Endothelial cell of umbilical vein (primary cell): ENCODE measurements around the gene OR51G2. TPM values are rescaled to one million over a fixed set of nuclear protein-coding genes. Genes with fewer than 3 reads are reported as not detected.

Experiments used
- BruUV-seq: library from RNA; stranded (reverse); fragments of 400-500 nt; replicated peaks from 2 replicates; lab custom pipeline; 2021; lab: Mats Ljungman, UMichigan
- CTCF ChIA-PET: fragments of 300-600, 350-600 bp; sonication (Branson Sonifier 250); formaldehyde crosslinking; loops from one replicate; lab custom pipeline; 2021; ENCODE audit warnings: antibody characterized with exemption, inconsistent platforms; lab: Charles Lee
- POLR2A ChIA-PET: fragments of 300-600, 350-600 bp; sonication (Branson Sonifier 250); formaldehyde crosslinking; loops from one replicate; lab custom pipeline; 2021; ENCODE audit warnings: antibody characterized with exemption, inconsistent platforms; lab: Charles Lee
- DNase-seq: peaks from one replicate; pipeline ENCODE4 v3.0.0-alpha.2; 2011; ENCODE audit warnings: low read depth, low spot score
- FAIRE-seq: peaks from 2 replicates; lab custom pipeline; 2011; peaks lifted over from hg19 to GRCh38; lab: Jason Lieb, UNC
- H2AFZ ChIP-seq: 2 replicates; pipeline ENCODE4 v1.6.0; 2012; ENCODE audit warnings: low read depth, low read length, control low read depth, inconsistent platforms
- H3K27ac ChIP-seq: 2 replicates; pipeline ENCODE4 v1.5.1; 2011; ENCODE audit warnings: low read depth, mild to moderate bottlenecking, control low read depth, low read length, moderate library complexity; ENCODE audit not compliant: insufficient read depth
- H3K27me3 ChIP-seq, 2 experiments: 2 replicates each; pipeline versions ENCODE4 v1.6.0 to v1.6.1; 2011; ENCODE audit warnings: low read length in 2 of 2, mixed read lengths in 1 of 2; ENCODE audit not compliant: control insufficient read depth in 2 of 2, insufficient read depth in 2 of 2
- H3K36me3 ChIP-seq, 2 experiments: 2 replicates in 1 of 2; 3 replicates in 1 of 2; pipeline ENCODE4 v1.5.1; 2011; ENCODE audit warnings: low read length in 2 of 2, mild to moderate bottlenecking in 1 of 2, moderate library complexity in 1 of 2; ENCODE audit not compliant: control insufficient read depth in 2 of 2, insufficient read depth in 2 of 2; ENCODE audit errors: extremely low read depth in 1 of 2
- H3K4me1 ChIP-seq: 3 replicates; pipeline ENCODE4 v1.5.1; 2011; ENCODE audit warnings: mild to moderate bottlenecking, low read length; ENCODE audit not compliant: control insufficient read depth, insufficient read depth; ENCODE audit errors: extremely low read depth
- H3K4me2 ChIP-seq: 2 replicates; pipeline ENCODE4 v1.6.1; 2011; ENCODE audit warnings: low read length, control low read depth, mixed read lengths; ENCODE audit not compliant: insufficient read depth
- H3K4me3 ChIP-seq, 3 experiments: fragments of 200-600 bp in 1 of 3; sonication (generic), shearing (Covaris generic) in 1 of 3; replicated peaks in 1 of 3; 2 replicates each; pipeline ENCODE4 v1.5.1; 2011 to 2016; ENCODE audit warnings: control low read depth in 3 of 3, low read length in 3 of 3, mild to moderate bottlenecking in 2 of 3, inconsistent platforms in 1 of 3, low read depth in 1 of 3, moderate library complexity in 1 of 3; ENCODE audit not compliant: insufficient read depth in 1 of 3
- H3K79me2 ChIP-seq: 2 replicates; pipeline ENCODE4 v1.6.0; 2012; ENCODE audit warnings: low read length, inconsistent platforms; ENCODE audit not compliant: control insufficient read depth, insufficient read depth
- H3K9ac ChIP-seq: replicated peaks from 2 replicates; pipeline ENCODE3; 2011; ENCODE audit warnings: low read length, control low read depth; ENCODE audit not compliant: insufficient read depth; ENCODE audit errors: extremely low read depth
- H3K9me1 ChIP-seq: replicated peaks from 3 replicates; pipeline ENCODE4 v1.6.0; 2011; ENCODE audit warnings: mild to moderate bottlenecking, low read length; ENCODE audit not compliant: control insufficient read depth, insufficient read depth; ENCODE audit errors: extremely low read depth
- H3K9me3 ChIP-seq: replicated peaks from 2 replicates; pipeline ENCODE4 v1.5.1; 2012; ENCODE audit warnings: low read length, inconsistent platforms; ENCODE audit not compliant: control insufficient read depth, insufficient read depth
- H4K20me1 ChIP-seq: replicated peaks from 2 replicates; pipeline ENCODE3; 2011; ENCODE audit warnings: mild to moderate bottlenecking, low read length; ENCODE audit not compliant: control insufficient read depth, insufficient read depth; ENCODE audit errors: extremely low read depth
- EZH2 ChIP-seq: IDR thresholded peaks from 2 replicates; pipeline ENCODE4 v1.6.1; 2012; ENCODE audit warnings: borderline replicate concordance, low read depth, mild to moderate bottlenecking, moderate library complexity, low read length, inconsistent platforms; ENCODE audit not compliant: severe bottlenecking
- FOS ChIP-seq: IDR thresholded peaks from 2 replicates; pipeline ENCODE4 v1.6.1; 2011; ENCODE audit warnings: mild to moderate bottlenecking, low read length, moderate library complexity, borderline replicate concordance; ENCODE audit not compliant: insufficient read depth
- GATA2 ChIP-seq: IDR thresholded peaks from 2 replicates; pipeline ENCODE4 v1.7.0; 2011; ENCODE audit warnings: low read depth, mild to moderate bottlenecking, moderate library complexity, mixed read lengths, low read length; ENCODE audit not compliant: insufficient read length, insufficient read depth
- JUN ChIP-seq: IDR thresholded peaks from 2 replicates; pipeline ENCODE4 v1.6.1; 2011; ENCODE audit warnings: borderline replicate concordance, low read depth; ENCODE audit not compliant: insufficient read length, insufficient read depth
- MYC ChIP-seq: IDR thresholded peaks from one replicate; pipeline ENCODE4 v1.6.1; 2011; ENCODE audit warnings: mild to moderate bottlenecking, low read depth, low read length
- POLR2A ChIP-seq: IDR thresholded peaks from 2 replicates; pipeline ENCODE4 v1.6.1; 2012; ENCODE audit warnings: low read depth, mild to moderate bottlenecking, control low read depth, low read length
- dilution Hi-C: fragments of 300-500 bp; cut with MboI; formaldehyde crosslinking; loops from one replicate; pipeline ENCODE4 v1.15.0; 2019; ENCODE audit warnings: low sequenced_read_pairs; ENCODE audit not compliant: extremely low pct_ligation_motif_present
- intact Hi-C: fragments of 100-400 bp; cut with micrococcal nuclease; formaldehyde crosslinking; loops from one replicate; pipeline ENCODE4 v1.10.0; 2022
- polyA plus RNA-seq, 4 experiments: library from polyadenylated mRNA; depleted of rRNA in 3 of 4; stranded (reverse) in 3 of 4; unstranded in 1 of 4; fragments of >200 nt; gene quantifications; 2 replicates each; pipeline versions ENCODE4 v1.2.1 to v1.2.3, GENCODE V29; 2011 to 2012; ENCODE audit warnings: missing spikeins in 1 of 4
- total RNA-seq: library from RNA; stranded (reverse); gene quantifications from 2 replicates; pipeline ENCODE4 v1.2.3, GENCODE V29; 2021
- TF ChIP-seq, protein P1 (sequence below): IDR thresholded peaks from 2 replicates; pipeline ENCODE4 v1.6.1; 2011; ENCODE audit not compliant: insufficient read depth, insufficient read length

OR51G2 gene
- total and polyA plus RNA-seq, 2 donors (not counting 3 experiments of a cell fraction or from before 2014, with no cell fraction given): not detected

DNA sequence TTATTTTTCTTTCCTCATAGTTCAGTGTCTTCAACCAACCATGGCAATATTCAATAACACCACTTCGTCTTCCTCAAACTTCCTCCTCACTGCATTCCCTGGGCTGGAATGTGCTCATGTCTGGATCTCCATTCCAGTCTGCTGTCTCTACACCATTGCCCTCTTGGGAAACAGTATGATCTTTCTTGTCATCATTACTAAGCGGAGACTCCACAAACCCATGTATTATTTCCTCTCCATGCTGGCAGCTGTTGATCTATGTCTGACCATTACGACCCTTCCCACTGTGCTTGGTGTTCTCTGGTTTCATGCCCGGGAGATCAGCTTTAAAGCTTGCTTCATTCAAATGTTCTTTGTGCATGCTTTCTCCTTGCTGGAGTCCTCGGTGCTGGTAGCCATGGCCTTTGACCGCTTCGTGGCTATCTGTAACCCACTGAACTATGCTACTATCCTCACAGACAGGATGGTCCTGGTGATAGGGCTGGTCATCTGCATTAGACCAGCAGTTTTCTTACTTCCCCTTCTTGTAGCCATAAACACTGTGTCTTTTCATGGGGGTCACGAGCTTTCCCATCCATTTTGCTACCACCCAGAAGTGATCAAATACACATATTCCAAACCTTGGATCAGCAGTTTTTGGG, 37.2 kb downstream of the OR51G2 start, which contains the start of gene OR51T1:
TSS of gene OR51T1 (plus strand) at position 41 of the 641 bp plus-strand sequence. CDS start at position 41, 0 bp downstream.
- ChIA-PET POLR2A (no interaction called here), CTCF (no interaction called here)
- no peaks in the 10 kb centered on the region for H3K4me1 ChIP-seq
- H3K4me2 ChIP-seq: no peak within 1 kb of the TSS
- BruUV-seq: no TSS peak
- no peaks in the 10 kb centered on the region for H4K20me1 ChIP-seq
- H3K27ac ChIP-seq: no peak within 1 kb of the TSS
- no peak within 1 kb of the TSS for H2AFZ ChIP-seq
- FAIRE-seq (no peak), DNase-seq (no peak)
- H3K79me2 ChIP-seq: no peaks in the 10 kb centered on the region
- no peaks in the 10 kb centered on the region for H3K36me3 ChIP-seq
- H3K27me3 ChIP-seq: no peaks in the 10 kb centered on the region
- no peaks in the 10 kb centered on the region for H3K9me1 ChIP-seq
- intact Hi-C loops (no loop called here), dilution Hi-C loops (no loop called here)
- no peak within 1 kb of the TSS for H3K9ac ChIP-seq
- no peak for TF ChIP-seq POLR2A
- TF ChIP-seq EZH2: no peak
- TF ChIP-seq JUN: no peak
- no peaks in the 10 kb centered on the region for H3K9me3 ChIP-seq
- no peak within 1 kb of the TSS for H3K4me3 ChIP-seq

GRCh38 chr11:4881188-4881587, 38.0 kb downstream of the OR51G2 start:
- CTCF ChIA-PET: no interaction called here
- DNase-seq (no peak), FAIRE-seq (no peak)
- Histone ChIP-seq H4K20me1 (no peaks in the 10 kb centered on the region), H3K36me3 (no peaks in the 10 kb centered on the region), H3K9ac (no peak overlapping the region), H3K27ac (no peak overlapping the region), H3K9me1 (no peaks in the 10 kb centered on the region), H2AFZ (no peak overlapping the region), H3K27me3 (no peaks in the 10 kb centered on the region), H3K9me3 (no peaks in the 10 kb centered on the region), H3K79me2 (no peaks in the 10 kb centered on the region), H3K4me1 (no peaks in the 10 kb centered on the region), H3K4me2 (no peak overlapping the region), H3K4me3 (no peak overlapping the region)
- intact Hi-C loops (no loop called here), dilution Hi-C loops (no loop called here)
- BruUV-seq: no TSS peak
- POLR2A ChIA-PET: no interaction called here
- TF ChIP-seq FOS: no peak
- TF ChIP-seq MYC: no peak
- no peak for TF ChIP-seq GATA2
- no peak for TF ChIP-seq EZH2
- TF ChIP-seq, protein P1, sequence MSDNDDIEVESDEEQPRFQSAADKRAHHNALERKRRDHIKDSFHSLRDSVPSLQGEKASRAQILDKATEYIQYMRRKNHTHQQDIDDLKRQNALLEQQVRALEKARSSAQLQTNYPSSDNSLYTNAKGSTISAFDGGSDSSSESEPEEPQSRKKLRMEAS: no peak
